ENCODE results near the gene KCNJ3.
"Not testable (repeated sequence)": the region's sequence is repeated elsewhere in the genome, so short reads cannot be mapped to it uniquely, and the experiment has no call there.

Gene KCNJ3

DNA sequence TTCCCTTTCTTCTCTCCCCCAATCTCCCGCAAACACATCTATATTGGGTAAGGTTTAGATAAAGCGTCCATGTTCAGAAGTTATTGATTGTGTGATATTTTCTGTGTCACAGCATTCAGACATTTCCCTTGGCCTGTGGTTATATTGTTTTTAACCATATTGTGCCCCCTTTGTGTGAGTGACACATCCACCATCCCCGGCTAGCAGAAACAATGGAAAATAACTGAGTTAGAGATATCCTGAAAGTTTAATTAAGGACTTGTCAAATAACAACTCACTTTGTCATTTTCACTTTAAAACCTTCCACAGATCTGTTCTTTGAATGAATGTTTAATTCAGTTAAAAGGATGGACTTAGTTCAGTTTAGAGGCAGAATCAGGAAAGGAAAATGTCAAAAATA lies 151.0 kb downstream of the KCNJ3 start:
- no peak for DNase-seq

DNA sequence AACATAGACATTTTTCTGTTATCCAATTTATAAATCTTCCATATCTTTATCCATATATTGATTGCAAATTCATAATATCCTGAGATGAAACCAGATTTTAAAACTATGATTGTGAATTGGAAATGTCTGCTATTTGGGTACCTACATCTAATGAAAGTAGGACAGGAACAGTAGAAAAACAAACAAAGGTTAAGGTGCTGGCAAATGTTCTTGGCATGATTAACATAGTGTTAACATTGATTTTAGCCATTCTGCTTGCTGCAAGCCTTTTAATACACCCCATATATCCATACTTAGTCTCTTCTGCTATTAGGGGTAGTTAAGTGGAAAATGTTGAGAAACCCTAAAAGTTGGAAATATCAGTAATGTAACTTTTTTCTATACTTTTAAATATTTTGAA lies 152.0 kb downstream of the KCNJ3 start:
- no peak for DNase-seq

DNA sequence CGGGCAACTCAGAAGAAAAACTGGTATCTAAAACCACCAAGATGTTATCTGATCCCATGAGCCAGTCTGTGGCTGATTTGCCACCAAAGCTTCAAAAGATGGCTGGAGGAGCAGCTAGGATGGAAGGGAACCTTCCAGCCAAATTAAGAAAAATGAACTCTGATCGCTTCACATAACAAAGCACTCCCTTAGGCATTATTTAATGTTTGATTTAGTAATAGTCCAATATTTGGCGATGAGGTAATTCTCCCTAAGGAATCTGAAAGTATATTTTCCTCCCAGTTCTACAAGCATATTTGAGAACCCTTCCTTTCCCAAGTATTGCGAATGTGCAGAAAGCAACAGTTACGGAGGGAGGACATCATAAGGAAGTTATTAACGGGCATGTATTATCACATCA lies 156.6 kb downstream of the KCNJ3 start:
- DNase-seq: no peak

DNA sequence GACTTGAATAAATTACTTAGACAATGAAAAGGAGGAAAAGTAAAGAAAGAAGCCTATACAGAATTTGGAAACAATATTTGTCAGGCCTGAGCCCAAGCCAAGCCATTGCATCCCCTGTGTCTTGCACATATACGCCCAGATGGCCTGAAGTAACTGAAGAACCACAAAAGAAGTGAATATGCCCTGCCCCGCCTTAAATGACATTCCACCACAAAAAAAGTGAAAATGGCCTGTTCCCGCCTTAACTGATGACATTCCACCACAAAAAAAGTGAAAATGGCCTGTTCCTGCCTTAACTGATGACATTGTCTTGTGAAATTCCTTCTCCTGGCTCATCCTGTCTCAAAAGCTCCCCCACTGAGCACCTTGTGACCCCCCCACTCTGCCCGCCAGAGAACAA lies 168.7 kb downstream of the KCNJ3 start:
- DNase-seq: not testable (repeated sequence)

DNA sequence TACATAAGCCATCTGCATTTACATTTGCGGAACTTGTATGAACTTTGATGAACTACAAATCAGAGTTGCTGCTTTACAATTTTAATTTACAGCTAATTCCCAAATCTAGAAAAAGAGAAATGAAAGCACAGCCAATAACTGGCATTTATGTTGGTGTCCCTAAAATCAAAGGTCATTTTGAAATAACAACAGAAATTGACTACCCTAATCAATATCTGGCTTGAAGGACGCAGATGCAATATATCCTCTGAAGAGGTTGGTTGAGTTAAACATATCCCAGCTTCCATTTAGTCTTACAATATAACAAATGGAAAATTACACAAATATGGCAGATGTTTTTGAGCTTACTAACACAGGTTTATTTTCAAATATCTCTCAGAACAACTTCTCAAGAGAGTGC lies 177.5 kb downstream of the KCNJ3 start:
- DNase-seq: no peak

DNA sequence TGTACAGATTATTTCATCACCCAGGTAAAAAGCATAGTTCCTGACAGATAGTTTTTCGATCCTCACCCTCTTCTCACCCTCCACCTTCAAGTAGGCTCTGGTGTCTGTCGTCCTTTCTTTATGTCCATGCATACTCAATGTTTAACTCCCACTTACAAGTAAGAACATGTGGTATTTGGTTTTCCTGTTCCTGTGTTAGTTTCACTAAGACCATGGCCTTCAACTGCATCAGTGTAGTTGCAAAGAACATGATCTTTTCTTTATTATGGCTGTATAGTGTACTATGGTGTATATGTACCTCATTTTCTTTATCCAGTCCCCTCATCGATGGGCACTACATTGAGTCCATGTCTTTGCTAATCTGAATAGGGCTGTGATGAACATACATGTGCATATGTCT lies 184.2 kb downstream of the KCNJ3 start:
- no peak for DNase-seq

DNA sequence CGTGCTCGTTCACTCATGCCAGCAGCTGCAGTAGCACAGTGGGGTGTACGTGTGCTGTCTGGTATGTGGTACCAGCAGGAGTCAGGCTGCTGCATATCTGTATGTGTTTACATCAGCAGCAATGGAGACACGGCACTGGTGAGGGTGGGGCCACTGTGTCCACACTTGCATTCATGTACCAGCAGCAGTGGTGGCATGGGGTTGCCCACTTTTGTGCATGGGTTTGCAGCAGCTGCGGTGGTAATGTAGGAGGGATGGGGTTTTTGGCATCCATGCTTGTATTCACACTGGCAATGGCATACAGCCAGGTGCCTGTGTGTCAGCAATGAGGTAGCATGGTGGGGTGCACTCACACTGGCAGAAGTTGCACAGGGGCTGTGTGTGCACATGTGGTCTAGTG lies 187.8 kb downstream of the KCNJ3 start:
- DNase-seq: no peak

DNA sequence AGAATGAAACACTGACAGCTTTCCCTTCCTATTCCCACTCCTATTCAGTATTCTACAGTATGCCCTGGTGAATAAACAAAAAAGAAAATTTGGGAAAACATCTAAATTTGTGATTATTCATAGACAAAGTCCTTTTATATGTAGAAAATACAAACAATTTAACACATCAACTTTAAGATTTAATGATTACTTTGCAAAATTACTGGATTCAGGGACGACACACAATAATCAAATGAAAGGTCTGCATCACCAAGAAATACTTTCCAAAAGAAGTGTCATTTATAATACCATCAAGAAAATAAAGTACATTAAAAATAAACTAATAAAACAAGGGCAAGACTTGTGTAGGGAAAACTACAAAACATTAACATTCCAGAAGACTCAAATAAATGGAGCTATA lies 199.8 kb downstream of the KCNJ3 start:
- no peak for DNase-seq

DNA sequence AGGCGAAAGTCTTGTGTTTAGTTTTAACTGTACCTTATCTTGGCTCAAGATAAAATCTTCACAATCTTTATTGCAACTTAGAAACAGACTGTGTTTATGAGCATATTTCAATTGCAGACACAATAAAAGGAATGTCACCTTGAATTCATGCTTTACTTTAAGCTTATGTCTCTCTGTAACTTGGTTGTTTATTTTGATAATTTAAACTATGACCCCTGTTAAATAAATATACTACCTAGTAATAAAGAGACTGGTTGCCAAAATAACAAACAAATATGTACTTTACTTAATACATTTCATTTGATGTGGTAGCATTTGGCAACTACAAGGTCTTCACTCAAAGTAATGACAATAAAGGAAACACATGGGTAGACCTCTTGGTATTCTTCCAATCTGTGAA lies 202.6 kb downstream of the KCNJ3 start:
- DNase-seq: no peak
